Trophoblast cell (in vitro differentiated cells and primary cell): Measurements from ENCODE around the gene GLIS1.

ENCODE experiments used
- DNase-seq, 2 donors: peaks; one replicate each; pipeline ENCODE4 v3.0.0-alpha.2; 2016
- H2AFZ ChIP-seq: 2 replicates; pipeline ENCODE4 v1.6.1; 2013; ENCODE audit warnings: low read length, moderate library complexity, mild to moderate bottlenecking; ENCODE audit not compliant: insufficient read depth, poor library complexity
- H2AK5ac ChIP-seq: 2 replicates; pipeline ENCODE4 v1.6.1; 2013; ENCODE audit warnings: mild to moderate bottlenecking, low read length
- H2BK120ac ChIP-seq: 2 replicates; pipeline ENCODE4 v1.6.1; 2013; ENCODE audit warnings: low read length, mild to moderate bottlenecking, moderate library complexity; ENCODE audit not compliant: insufficient read depth, poor library complexity
- H2BK12ac ChIP-seq: 2 replicates; pipeline ENCODE4 v1.6.1; 2013; ENCODE audit warnings: mild to moderate bottlenecking, low read length, moderate library complexity
- H2BK5ac ChIP-seq: 2 replicates; pipeline ENCODE4 v1.6.1; 2013; ENCODE audit warnings: low read length, low read depth, moderate library complexity, mild to moderate bottlenecking; ENCODE audit not compliant: poor library complexity
- H3K14ac ChIP-seq: 2 replicates; pipeline ENCODE4 v1.6.1; 2013; ENCODE audit warnings: mild to moderate bottlenecking, low read length
- H3K18ac ChIP-seq: 2 replicates; pipeline ENCODE4 v1.6.1; 2013; ENCODE audit warnings: mild to moderate bottlenecking, low read length
- H3K23ac ChIP-seq: 2 replicates; pipeline ENCODE4 v1.6.1; 2013; ENCODE audit warnings: low read length
- H3K27ac ChIP-seq: 2 replicates; pipeline ENCODE4 v1.5.1; 2013; ENCODE audit warnings: low read depth, mild to moderate bottlenecking, inconsistent platforms, low read length, moderate library complexity
- H3K27me3 ChIP-seq: 2 replicates; pipeline ENCODE4 v1.6.1; 2013; ENCODE audit warnings: inconsistent platforms, mild to moderate bottlenecking, low read length, moderate library complexity; ENCODE audit not compliant: insufficient read depth
- H3K36me3 ChIP-seq, 2 experiments: 1 replicate in 1 of 2; 2 replicates in 1 of 2; pipeline ENCODE4 v1.6.1; 2013; ENCODE audit warnings: low read length in 2 of 2, mild to moderate bottlenecking in 2 of 2, moderate library complexity in 1 of 2; ENCODE audit not compliant: insufficient read depth in 2 of 2, control insufficient read depth in 1 of 2
- H3K4ac ChIP-seq: 2 replicates; pipeline ENCODE4 v1.6.1; 2013; ENCODE audit warnings: low read depth, mild to moderate bottlenecking, low read length, moderate library complexity
- H3K4me1 ChIP-seq, 2 experiments: 1 replicate in 1 of 2; 2 replicates in 1 of 2; pipeline ENCODE4 v1.6.1; 2013; ENCODE audit warnings: low read length in 2 of 2, mild to moderate bottlenecking in 2 of 2, moderate library complexity in 1 of 2; ENCODE audit not compliant: insufficient read depth in 2 of 2, control insufficient read depth in 1 of 2
- H3K4me2 ChIP-seq: 2 replicates; pipeline ENCODE4 v1.6.1; 2013; ENCODE audit warnings: inconsistent platforms, mild to moderate bottlenecking, low read length, moderate library complexity
- H3K4me3 ChIP-seq: 2 replicates; pipeline ENCODE4 v1.5.1; 2013; ENCODE audit warnings: mild to moderate bottlenecking, low read depth, low read length, inconsistent platforms
- H3K79me1 ChIP-seq: one replicate; pipeline ENCODE4 v1.6.1; 2013; ENCODE audit warnings: low read length
- H3K79me2 ChIP-seq: 2 replicates; pipeline ENCODE4 v1.6.1; 2013; ENCODE audit warnings: low read length, mild to moderate bottlenecking; ENCODE audit not compliant: control insufficient read depth, insufficient read depth, poor library complexity
- H3K9ac ChIP-seq: 2 replicates; pipeline ENCODE4 v1.6.1; 2013; ENCODE audit warnings: mild to moderate bottlenecking, low read length
- H3K9me3 ChIP-seq: 2 replicates; pipeline ENCODE4 v1.6.1; 2013; ENCODE audit warnings: low read depth, mild to moderate bottlenecking, control low read depth, inconsistent platforms, low read length; ENCODE audit not compliant: insufficient read depth
- H4K12ac ChIP-seq: 2 replicates; pipeline ENCODE4 v1.6.1; 2013; ENCODE audit warnings: low read depth, mild to moderate bottlenecking, low read length, moderate library complexity
- H4K8ac ChIP-seq: 2 replicates; pipeline ENCODE4 v1.6.1; 2013; ENCODE audit warnings: low read depth, mild to moderate bottlenecking, low read length, moderate library complexity
- H4K91ac ChIP-seq: one replicate; pipeline ENCODE4 v1.6.1; 2013; ENCODE audit warnings: low read depth, mild to moderate bottlenecking, low read length, moderate library complexity
- WGBS: extraction: QIAGEN DNeasy Blood & Tissue Kit; methylation state at CpG from one replicate; pipeline ENCODE4 v1.1.7; 2013; ENCODE audit warnings: missing lambda C conversion rate; ENCODE audit not compliant: insufficient read length, insufficient coverage; ENCODE audit errors: extremely low coverage; 5-methylcytosine and 5-hydroxymethylcytosine counted together

GLIS1 gene

DNA sequence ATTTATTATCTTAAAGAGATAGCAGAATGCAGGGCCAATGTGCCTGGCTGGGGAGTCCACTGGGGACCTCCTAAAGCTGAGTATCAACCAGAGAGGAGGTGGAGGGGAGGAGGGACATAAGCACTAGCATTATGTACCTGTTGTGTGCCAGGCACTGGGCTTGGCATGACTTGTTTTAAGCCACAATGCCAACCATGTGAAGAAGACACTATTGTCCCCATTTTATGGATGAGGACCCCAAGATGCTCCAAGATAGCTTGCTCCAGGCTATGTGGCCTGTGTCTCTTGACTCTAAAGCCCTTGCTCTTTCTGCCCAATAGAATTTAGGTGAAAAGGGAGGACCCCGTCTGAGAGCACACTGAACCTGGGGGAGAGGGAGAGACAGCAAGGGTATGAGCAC is 111.3 kb downstream of the GLIS1 start:
- Histone ChIP-seq H3K18ac (no peak overlapping the region), H3K9me3 (peaks cover 2% of the 10 kb centered on the region), H3K27me3 (no peaks in the 10 kb centered on the region), H3K14ac (no peak overlapping the region), H3K79me2 (no peaks in the 10 kb centered on the region), H4K91ac (no peak overlapping the region), H3K27ac (no peak overlapping the region), H3K4me1 (no peaks in the 10 kb centered on the region), H2AK5ac (no peak overlapping the region), H3K4me3 (no peak overlapping the region), H2AFZ (no peak overlapping the region), H3K4ac (no peak overlapping the region), H3K79me1 (no peaks in the 10 kb centered on the region), H2BK12ac (no peak overlapping the region), H4K8ac (no peak overlapping the region), H3K9ac (no peak overlapping the region), H4K12ac (no peak overlapping the region), H3K4me2 (no peak overlapping the region), H2BK5ac (no peak overlapping the region), H2BK120ac (no peak overlapping the region), H3K36me3 (no peaks in the 10 kb centered on the region), H3K23ac (no peak overlapping the region)
- no peak for DNase-seq
- no CpG with 5 or more reads among the region's 1 CpG for WGBS

DNA sequence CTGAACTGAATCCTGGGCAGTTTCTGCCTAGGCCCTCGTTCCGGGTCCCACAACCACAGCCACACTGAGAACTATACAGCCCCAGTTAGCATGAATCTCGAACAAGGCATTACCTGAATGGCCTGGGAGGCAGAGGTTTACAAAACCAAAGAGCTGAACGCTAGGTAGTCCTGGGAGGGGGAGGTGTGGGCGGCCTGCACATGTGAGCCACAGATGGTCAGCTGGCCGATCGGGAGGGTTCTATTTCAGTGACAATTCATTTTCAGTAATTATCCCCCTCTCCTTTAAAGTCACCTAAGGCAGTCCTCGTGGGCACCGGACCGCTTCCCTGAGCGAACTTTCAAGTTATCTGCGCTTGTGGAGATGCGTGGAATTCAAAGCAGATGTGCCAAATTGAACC is 111.9 kb downstream of the GLIS1 start:
- H3K4ac ChIP-seq: no peak overlapping the region
- H4K91ac ChIP-seq: no peak overlapping the region
- no peak overlapping the region for H3K9ac ChIP-seq
- no peak overlapping the region for H3K27ac ChIP-seq
- no peak overlapping the region for H2BK5ac ChIP-seq
- no peaks in the 10 kb centered on the region for H3K79me1 ChIP-seq
- no peak overlapping the region for H3K14ac ChIP-seq
- DNase-seq: no peak
- H2AK5ac ChIP-seq: no peak overlapping the region
- no peak overlapping the region for H3K18ac ChIP-seq
- no peak overlapping the region for H3K23ac ChIP-seq
- no peak overlapping the region for H2BK120ac ChIP-seq
- no peak overlapping the region for H2AFZ ChIP-seq
- H2BK12ac ChIP-seq: no peak overlapping the region
- H4K8ac ChIP-seq: no peak overlapping the region
- no peaks in the 10 kb centered on the region for H3K27me3 ChIP-seq
- H3K4me3 ChIP-seq: no peak overlapping the region
- H3K4me1 ChIP-seq: no peaks in the 10 kb centered on the region
- WGBS: no CpG with 5 or more reads among the region's 13 CpGs
- H3K36me3 ChIP-seq: no peaks in the 10 kb centered on the region
- H4K12ac ChIP-seq: no peak overlapping the region
- H3K4me2 ChIP-seq: no peak overlapping the region
- H3K79me2 ChIP-seq: no peaks in the 10 kb centered on the region
- peaks cover 2% of the 10 kb centered on the region for H3K9me3 ChIP-seq

DNA sequence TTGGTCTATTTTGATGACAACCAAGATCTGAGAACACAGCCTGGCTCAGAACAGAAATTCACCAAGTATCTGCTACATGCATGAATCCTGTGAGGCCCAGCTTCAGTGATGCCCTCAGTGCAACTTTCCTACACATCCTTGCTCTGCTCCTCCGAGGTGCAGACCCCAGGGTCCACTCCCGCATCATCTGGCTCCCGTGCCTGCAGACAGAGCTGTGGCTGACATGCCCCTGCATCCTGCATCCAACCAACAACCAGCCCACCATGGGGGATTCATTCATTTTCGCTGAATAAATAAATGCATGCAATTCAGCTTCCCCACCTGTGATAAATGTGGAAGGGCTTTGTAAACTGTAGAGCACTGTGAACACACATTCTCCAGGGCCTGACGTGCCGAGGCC is 112.3 kb downstream of the GLIS1 start:
- H3K79me1 ChIP-seq: no peaks in the 10 kb centered on the region
- no peak overlapping the region for H4K12ac ChIP-seq
- no peak overlapping the region for H3K4me2 ChIP-seq
- H3K18ac ChIP-seq: no peak overlapping the region
- no peak overlapping the region for H2BK120ac ChIP-seq
- H3K27me3 ChIP-seq: no peaks in the 10 kb centered on the region
- no peak overlapping the region for H2AK5ac ChIP-seq
- no peak overlapping the region for H3K9ac ChIP-seq
- no peak overlapping the region for H2AFZ ChIP-seq
- H3K23ac ChIP-seq: no peak overlapping the region
- no peak overlapping the region for H2BK12ac ChIP-seq
- no peak overlapping the region for H2BK5ac ChIP-seq
- no peaks in the 10 kb centered on the region for H3K4me1 ChIP-seq
- no CpG with 5 or more reads among the region's 6 CpGs for WGBS
- H3K4me3 ChIP-seq: no peak overlapping the region
- H4K8ac ChIP-seq: no peak overlapping the region
- peaks cover 2% of the 10 kb centered on the region for H3K9me3 ChIP-seq
- H3K79me2 ChIP-seq: no peaks in the 10 kb centered on the region
- H3K14ac ChIP-seq: no peak overlapping the region
- no peaks in the 10 kb centered on the region for H3K36me3 ChIP-seq
- no peak for DNase-seq
- no peak overlapping the region for H3K4ac ChIP-seq
- H4K91ac ChIP-seq: no peak overlapping the region
- no peak overlapping the region for H3K27ac ChIP-seq

DNA sequence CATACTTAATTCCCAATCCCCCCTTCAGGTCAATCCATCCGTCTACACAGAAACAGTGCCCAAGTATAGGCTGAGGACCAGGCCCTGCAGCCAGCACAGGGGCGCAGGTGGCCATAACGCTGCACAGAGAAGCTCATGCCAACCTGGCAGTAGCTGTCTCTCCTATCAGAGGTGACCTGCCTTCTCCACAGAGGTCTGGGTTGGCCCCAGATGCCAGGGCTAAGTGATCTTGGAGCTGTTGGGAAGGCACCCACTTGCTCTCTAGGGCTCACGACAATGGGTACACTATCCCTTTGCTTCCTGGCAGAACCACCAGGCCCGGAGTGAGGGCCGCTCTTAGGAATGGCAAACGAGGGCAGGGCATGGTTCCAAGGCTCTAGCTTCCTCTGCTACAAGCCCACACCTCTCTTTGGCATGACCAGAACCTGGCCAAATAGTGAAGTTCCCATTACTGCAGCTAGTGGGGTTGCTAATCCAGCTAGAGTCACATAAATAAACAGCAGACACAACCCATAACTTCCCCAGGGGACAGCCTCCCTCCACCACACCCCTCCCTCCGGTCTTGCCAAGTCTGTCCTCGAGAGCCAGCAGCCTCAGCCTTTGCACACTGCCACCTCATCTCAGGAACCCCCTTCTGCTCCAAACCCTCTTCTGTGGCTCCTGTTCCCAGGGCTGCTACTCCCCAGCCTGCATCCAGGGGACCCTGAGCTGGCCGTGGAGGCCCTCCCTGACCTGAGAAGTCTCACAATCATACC is 113.0 kb downstream of the GLIS1 start:
- no peak for DNase-seq
- Histone ChIP-seq H2BK5ac (no peak overlapping the region), H3K4me3 (no peak overlapping the region), H3K18ac (no peak overlapping the region), H3K9ac (no peak overlapping the region), H2BK120ac (no peak overlapping the region), H3K4me1 (no peaks in the 10 kb centered on the region), H4K91ac (no peak overlapping the region), H3K79me2 (no peaks in the 10 kb centered on the region), H3K36me3 (no peaks in the 10 kb centered on the region), H2AK5ac (no peak overlapping the region), H3K14ac (no peak overlapping the region), H3K4me2 (no peak overlapping the region), H2BK12ac (no peak overlapping the region), H3K9me3 (peaks cover 2% of the 10 kb centered on the region), H3K23ac (no peak overlapping the region), H4K12ac (no peak overlapping the region), H3K27me3 (no peaks in the 10 kb centered on the region), H4K8ac (no peak overlapping the region), H3K4ac (no peak overlapping the region), H2AFZ (no peak overlapping the region), H3K79me1 (no peaks in the 10 kb centered on the region), H3K27ac (no peak overlapping the region)
- WGBS: no CpG with 5 or more reads among the region's 10 CpGs
